SK-N-SH (cell line): Measurements from ENCODE around the gene DSCAM. TPM values are rescaled to one million over a fixed set of nuclear protein-coding genes. Genes with fewer than 3 reads are reported as not detected.

Source experiments
- CTCF ChIA-PET: fragments of 300-600, 350-600 bp; formaldehyde crosslinking; extraction: SDS; loops from one replicate; lab custom pipeline; 2021; lab: Yijun Ruan, JAX
- POLR2A ChIA-PET: fragments of 350-600 bp; sonication (Branson Sonifier 250); formaldehyde crosslinking; extraction: SDS; loops from one replicate; lab custom pipeline; 2020; ENCODE audit warnings: antibody characterized with exemption, inconsistent platforms; lab: Yijun Ruan, JAX
- DNase-seq: peaks from one replicate; pipeline ENCODE4 v3.0.0; 2012
- H2AFZ ChIP-seq: fragments of 200-600 bp; sonication (generic); 2 replicates; pipeline ENCODE4 v1.8.1; 2016; ENCODE audit warnings: antibody characterized with exemption, mild to moderate bottlenecking, low read depth
- H3F3A ChIP-seq: fragments of 200-600 bp; sonication (generic); replicated peaks from 2 replicates; pipeline ENCODE3; 2016; ENCODE audit warnings: antibody characterized with exemption, mild to moderate bottlenecking; ENCODE audit not compliant: insufficient read depth
- H3K27ac ChIP-seq, 2 experiments: fragments of 200-500 bp in 1 of 2; fragments of 200-600 bp in 1 of 2; sonication (Bioruptor generic) in 1 of 2; sonication (generic), shearing (Covaris generic) in 1 of 2; 2 replicates each; pipeline versions ENCODE4 v1.5.1 to v1.6.1; 2014 to 2016; ENCODE audit warnings: low read depth in 2 of 2, inconsistent platforms in 1 of 2, low read length in 1 of 2, mild to moderate bottlenecking in 1 of 2, mixed read lengths in 1 of 2
- H3K27me3 ChIP-seq: fragments of 200-600 bp; sonication (generic), shearing (Covaris generic); 2 replicates; pipeline ENCODE4 v1.6.1; 2016; ENCODE audit warnings: mixed run types; ENCODE audit not compliant: insufficient read depth
- H3K36me3 ChIP-seq, 2 experiments: fragments of 200-500 bp in 1 of 2; fragments of 200-600 bp in 1 of 2; sonication (Bioruptor generic) in 1 of 2; sonication (generic) in 1 of 2; replicated peaks in 1 of 2; 2 replicates each; pipeline versions ENCODE3 to v1.5.1; 2014 to 2016; ENCODE audit warnings: low read length in 1 of 2, mild to moderate bottlenecking in 1 of 2; ENCODE audit not compliant: insufficient read depth in 2 of 2, control insufficient read depth in 1 of 2
- H3K4me1 ChIP-seq, 2 experiments: fragments of 200-500 bp in 1 of 2; fragments of 200-600 bp in 1 of 2; sonication (Bioruptor generic) in 1 of 2; sonication (generic), shearing (Covaris generic) in 1 of 2; 2 replicates each; pipeline versions ENCODE4 v1.5.1 to v1.6.1; 2014 to 2016; ENCODE audit warnings: low read depth in 1 of 2, low read length in 1 of 2, mixed run types in 1 of 2; ENCODE audit not compliant: insufficient read depth in 2 of 2, control insufficient read depth in 1 of 2
- H3K4me2 ChIP-seq: fragments of 200-600 bp; sonication (generic), shearing (Covaris generic); 2 replicates; pipeline ENCODE4 v1.6.1; 2017; ENCODE audit warnings: mixed run types
- H3K4me3 ChIP-seq, 2 experiments: fragments of 200-500 bp in 1 of 2; fragments of 200-600 bp in 1 of 2; sonication (Bioruptor generic) in 1 of 2; sonication (generic), shearing (Covaris generic) in 1 of 2; 2 replicates each; pipeline versions ENCODE4 v1.5.1 to v1.8.1; 2014 to 2016; ENCODE audit warnings: low read depth in 2 of 2, inconsistent platforms in 1 of 2, low read length in 1 of 2, mild to moderate bottlenecking in 1 of 2, mixed read lengths in 1 of 2, moderate library complexity in 1 of 2
- H3K79me2 ChIP-seq: fragments of 200-600 bp; sonication (generic); 2 replicates; pipeline ENCODE4 v1.8.1; 2017; ENCODE audit warnings: mild to moderate bottlenecking; ENCODE audit not compliant: insufficient read depth
- H3K9ac ChIP-seq: fragments of 200-600 bp; sonication (generic); 2 replicates; pipeline ENCODE4 v1.6.1; 2017; ENCODE audit warnings: mixed run types
- H3K9me2 ChIP-seq: fragments of 200-600 bp; sonication (generic); 2 replicates; pipeline ENCODE4 v1.6.1; 2017; ENCODE audit warnings: mixed run types
- H3K9me3 ChIP-seq: fragments of 200-600 bp; sonication (generic); 2 replicates; pipeline ENCODE4 v1.6.1; 2017; ENCODE audit warnings: mixed run types, mild to moderate bottlenecking, moderate library complexity
- H4K20me1 ChIP-seq: fragments of 200-600 bp; sonication (generic); 2 replicates; pipeline ENCODE4 v1.6.1; 2017; ENCODE audit warnings: mild to moderate bottlenecking, mixed run types; ENCODE audit not compliant: insufficient read depth
- CHD2 ChIP-seq: fragments of 150-350 bp; IDR thresholded peaks from 2 replicates; pipeline ENCODE4 v1.6.1; 2018; ENCODE audit warnings: low read length; ENCODE audit not compliant: partially characterized antibody
- ELF1 ChIP-seq: IDR thresholded peaks from 2 replicates; pipeline ENCODE4 v1.4.0; 2012
- EP300 ChIP-seq, 2 experiments: IDR thresholded peaks; 2 replicates each; pipeline versions ENCODE4 v1.4.0 to v1.6.1; 2012; ENCODE audit warnings: borderline replicate concordance in 1 of 2, low read depth in 1 of 2, low read length in 1 of 2
- EZH2phosphoT487 ChIP-seq: fragments of 200-600 bp; sonication (generic); IDR thresholded peaks from 2 replicates; pipeline ENCODE4 v1.6.1; 2017; ENCODE audit warnings: low read depth, mixed run types, mild to moderate bottlenecking, antibody characterized with exemption, moderate library complexity, borderline replicate concordance
- FOSL2 ChIP-seq: IDR thresholded peaks from 2 replicates; pipeline ENCODE4 v1.4.0; 2012; ENCODE audit warnings: low read depth, mild to moderate bottlenecking, moderate library complexity, borderline replicate concordance
- FOXJ3 ChIP-seq: sonication (generic); formaldehyde crosslinking; IDR thresholded peaks from 2 replicates; pipeline ENCODE4 v1.5.1; 2020; ENCODE audit warnings: mild to moderate bottlenecking, missing genetic modification reagents
- IRF3 ChIP-seq: fragments of 150-350 bp; IDR thresholded peaks from 2 replicates; pipeline ENCODE4 v1.6.1; 2016; ENCODE audit warnings: mild to moderate bottlenecking, low read depth, low read length
- JUND ChIP-seq: IDR thresholded peaks from 2 replicates; pipeline ENCODE4 v1.4.0; 2012
- PBX3 ChIP-seq: IDR thresholded peaks from 2 replicates; pipeline ENCODE4; 2012
- POLR2AphosphoS5 ChIP-seq: IDR thresholded peaks from 2 replicates; pipeline ENCODE4 v1.6.1; 2012; ENCODE audit warnings: low read depth, low read length
- RAD21 ChIP-seq: IDR thresholded peaks from 2 replicates; pipeline ENCODE4 v1.6.1; 2012; ENCODE audit warnings: mild to moderate bottlenecking, low read length
- RFX5 ChIP-seq: IDR thresholded peaks from 2 replicates; pipeline ENCODE4 v1.6.1; 2012; ENCODE audit warnings: mild to moderate bottlenecking, improper control_type of control experiment, low read length
- RXRA ChIP-seq: IDR thresholded peaks from 2 replicates; pipeline ENCODE4 v1.4.0; 2012; ENCODE audit warnings: low read depth, mild to moderate bottlenecking, borderline replicate concordance
- SIN3A ChIP-seq: IDR thresholded peaks from 2 replicates; pipeline ENCODE4 v1.6.1; 2012; ENCODE audit warnings: low read depth, mild to moderate bottlenecking, low read length, moderate library complexity, borderline replicate concordance
- SMC3 ChIP-seq: IDR thresholded peaks from 2 replicates; pipeline ENCODE4 v1.6.1; 2012; ENCODE audit warnings: low read depth, low read length, improper control_type of control experiment
- TCF12 ChIP-seq: IDR thresholded peaks from 2 replicates; pipeline ENCODE4 v1.4.0; 2012
- TEAD4 ChIP-seq: IDR thresholded peaks from 2 replicates; pipeline ENCODE4 v1.4.0; 2012; ENCODE audit warnings: mild to moderate bottlenecking, borderline replicate concordance; ENCODE audit not compliant: insufficient read depth
- USF2 ChIP-seq: fragments of 150-350 bp; IDR thresholded peaks from 2 replicates; pipeline ENCODE4 v1.6.1; 2017; ENCODE audit warnings: antibody characterized with exemption, low read length, low read depth, borderline replicate concordance
- WGBS: methylation state at CpG from one replicate; pipeline ENCODE4 v1.1.6; 2017; ENCODE audit warnings: low lambda C conversion rate; 5-methylcytosine and 5-hydroxymethylcytosine counted together
- polyA plus RNA-seq, 3 experiments: library from polyadenylated mRNA; depleted of rRNA; stranded (reverse); fragments of >200 nt; gene quantifications; 2 replicates each; pipeline ENCODE4 v1.2.3, GENCODE V29; 2012

The DSCAM gene
- polyA plus RNA-seq, 1 of the 3 experiments (the other 2 are of a cell fraction): not detected

GRCh38 chr21:40686526-40686925, 160.4 kb downstream of the DSCAM start:
- Histone ChIP-seq H3K9me3 (no peaks in the 10 kb centered on the region), H3K27me3 (no peaks in the 10 kb centered on the region), H3K79me2 (no peaks in the 10 kb centered on the region), H3K9ac (no peak overlapping the region), H4K20me1 (no peaks in the 10 kb centered on the region), H3F3A (no peaks in the 10 kb centered on the region), H3K4me1 (peaks cover 0 to 30% of the 10 kb centered on the region in 2 experiments; a peak in 2 of 4 replicates), H2AFZ (no peak overlapping the region), H3K9me2 (no peaks in the 10 kb centered on the region), H3K27ac (no peak overlapping the region), H3K4me2 (no peak overlapping the region)
- no peak for DNase-seq
- POLR2A ChIA-PET: no interaction called here
- CTCF ChIA-PET: interaction anchor here (0.7 to 1.2 kb wide), 2 partner anchors 10 to 435 kb away, joined by 3 to 4 read pairs; no protein-coding TSS in a partner anchor
- TF ChIP-seq JUND: no peak
- TF ChIP-seq CHD2: no peak
- TF ChIP-seq SMC3: no peak
- no peak for TF ChIP-seq EZH2phosphoT487
- TF ChIP-seq RXRA: no peak
- no peak for TF ChIP-seq PBX3
- no peak for TF ChIP-seq IRF3
- TF ChIP-seq TCF12: no peak
- no peak for TF ChIP-seq FOXJ3 (CRISPR knock-in tag)
- TF ChIP-seq POLR2AphosphoS5: no peak
- no peak for TF ChIP-seq RFX5
- no peak for TF ChIP-seq ELF1
- no peak for TF ChIP-seq FOSL2
- no peak for TF ChIP-seq EP300 (IDR thresholded peaks at IDR 0.05; ENCODE audit: borderline replicate concordance in 1 of 2, low read depth in 1 of 2, low read length in 1 of 2)
- no peak for TF ChIP-seq TEAD4
- no peak for TF ChIP-seq USF2
- TF ChIP-seq SIN3A: no peak
- TF ChIP-seq RAD21: no peak
- TF ChIP-seq, all 33 proteins: peak for 0
- Histone ChIP-seq H3K4me3 (no peak overlapping the region), H3K36me3 (no peaks in the 10 kb centered on the region)
- WGBS: 42% methylated on average over 5 of the region's 5 CpGs
